Suprapubic skin (tissue), 4 donors: ENCODE data around the gene FSIP1.

Source experiments
- EP300 ChIP-seq: sonication (generic); formaldehyde crosslinking; IDR thresholded peaks from one replicate; pipeline ENCODE4 v1.6.1; 2017; ENCODE audit warnings: antibody characterized with exemption
- POLR2A ChIP-seq, 2 donors: fragments of 450-650 bp; IDR thresholded peaks; one replicate each; pipeline ENCODE4 v1.6.1; 2017; ENCODE audit warnings: antibody characterized with exemption in 2 of 2, mild to moderate bottlenecking in 2 of 2, moderate library complexity in 2 of 2
- POLR2AphosphoS5 ChIP-seq, 3 donors: sonication (generic); formaldehyde crosslinking; IDR thresholded peaks; one replicate each; pipeline ENCODE4 v1.6.1; 2017; ENCODE audit warnings: antibody characterized with exemption in 3 of 3
- TF ChIP-seq, protein P1 (sequence below), 2 donors: fragments of 200-600 bp in 1 of 2; fragments of 450-650 bp in 1 of 2; sonication (generic) in 1 of 2; IDR thresholded peaks; one replicate each; pipeline ENCODE4 v1.5.1; 2016 to 2019; ENCODE audit warnings: antibody characterized with exemption in 2 of 2, mild to moderate bottlenecking in 1 of 2, moderate library complexity in 1 of 2

- TF ChIP-seq POLR2A (IDR thresholded peaks at IDR 0.05), result no peak
- TF ChIP-seq, protein P1, sequence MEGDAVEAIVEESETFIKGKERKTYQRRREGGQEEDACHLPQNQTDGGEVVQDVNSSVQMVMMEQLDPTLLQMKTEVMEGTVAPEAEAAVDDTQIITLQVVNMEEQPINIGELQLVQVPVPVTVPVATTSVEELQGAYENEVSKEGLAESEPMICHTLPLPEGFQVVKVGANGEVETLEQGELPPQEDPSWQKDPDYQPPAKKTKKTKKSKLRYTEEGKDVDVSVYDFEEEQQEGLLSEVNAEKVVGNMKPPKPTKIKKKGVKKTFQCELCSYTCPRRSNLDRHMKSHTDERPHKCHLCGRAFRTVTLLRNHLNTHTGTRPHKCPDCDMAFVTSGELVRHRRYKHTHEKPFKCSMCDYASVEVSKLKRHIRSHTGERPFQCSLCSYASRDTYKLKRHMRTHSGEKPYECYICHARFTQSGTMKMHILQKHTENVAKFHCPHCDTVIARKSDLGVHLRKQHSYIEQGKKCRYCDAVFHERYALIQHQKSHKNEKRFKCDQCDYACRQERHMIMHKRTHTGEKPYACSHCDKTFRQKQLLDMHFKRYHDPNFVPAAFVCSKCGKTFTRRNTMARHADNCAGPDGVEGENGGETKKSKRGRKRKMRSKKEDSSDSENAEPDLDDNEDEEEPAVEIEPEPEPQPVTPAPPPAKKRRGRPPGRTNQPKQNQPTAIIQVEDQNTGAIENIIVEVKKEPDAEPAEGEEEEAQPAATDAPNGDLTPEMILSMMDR (IDR thresholded peaks at IDR 0.05), result no peak
- no peak for TF ChIP-seq POLR2AphosphoS5 (IDR thresholded peaks at IDR 0.05)
- no peak for TF ChIP-seq EP300
Measured at GRCh38 chr15:39794954-39795353, 12.3 kb upstream of the FSIP1 start.
